CD4-positive, alpha-beta T cell (primary cell): Measurements from ENCODE around the gene LRRC8D. TPM values are rescaled to one million over a fixed set of nuclear protein-coding genes. Genes with fewer than 3 reads are reported as not detected.

Source experiments
- ATAC-seq: fragments of 200-7000 bp; cut with Tn5 transposase; one replicate; pipeline ENCODE4 v1.10.0; 2022; ENCODE audit warnings: mild to moderate bottlenecking; ENCODE audit not compliant: poor library complexity
- CTCF ChIA-PET: fragments of 350-600 bp; sonication (Branson Sonifier 250); formaldehyde crosslinking; loops from one replicate; lab custom pipeline; 2021; ENCODE audit warnings: antibody characterized with exemption, inconsistent platforms; lab: Charles Lee
- POLR2A ChIA-PET: fragments of 350-600 bp; sonication (Branson Sonifier 250); formaldehyde crosslinking; loops from one replicate; lab custom pipeline; 2021; ENCODE audit warnings: antibody characterized with exemption, inconsistent platforms; lab: Charles Lee
- DNase-seq, 14 experiments: peaks; one replicate each; pipeline ENCODE4 v3.0.0-alpha.2; 2013 to 2020; ENCODE audit warnings: mixed read lengths in 2 of 14
- H3K27ac ChIP-seq, 2 donors: one replicate each; pipeline versions ENCODE4 v1.5.1 to v1.7.0; 2013; ENCODE audit warnings: low read length in 2 of 2, low read depth in 1 of 2, mild to moderate bottlenecking in 1 of 2
- H3K27me3 ChIP-seq, 2 experiments: 1 replicate in 1 of 2; 2 replicates in 1 of 2; pipeline versions ENCODE4 v1.6.1 to v1.7.0; 2013; ENCODE audit warnings: low read length in 2 of 2, control low read depth in 1 of 2, mild to moderate bottlenecking in 1 of 2, moderate library complexity in 1 of 2; ENCODE audit not compliant: insufficient read depth in 2 of 2, control insufficient read depth in 1 of 2
- H3K36me3 ChIP-seq: one replicate; pipeline ENCODE4 v1.6.1; 2013; ENCODE audit warnings: low read length, control low read depth; ENCODE audit not compliant: insufficient read depth
- H3K4me1 ChIP-seq: one replicate; pipeline ENCODE4 v1.6.1; 2013; ENCODE audit warnings: low read length, control low read depth; ENCODE audit not compliant: insufficient read depth
- H3K4me3 ChIP-seq: one replicate; pipeline ENCODE4 v1.5.1; 2013; ENCODE audit warnings: mild to moderate bottlenecking, low read length, moderate library complexity
- H3K9me3 ChIP-seq, 2 experiments: 1 replicate in 1 of 2; 2 replicates in 1 of 2; pipeline versions ENCODE4 v1.6.1 to v1.7.0; 2013; ENCODE audit warnings: low read length in 2 of 2, mild to moderate bottlenecking in 2 of 2, control low read depth in 1 of 2, moderate library complexity in 1 of 2; ENCODE audit not compliant: control insufficient read depth in 1 of 2, insufficient read depth in 1 of 2
- H3K27ac Mint-ChIP-seq: one replicate; pipeline ENCODE4 v1.8.0; 2020; ENCODE audit warnings: mixed read lengths
- H3K27me3 Mint-ChIP-seq: one replicate; pipeline ENCODE4 v1.8.0; 2021; ENCODE audit warnings: mixed read lengths
- H3K36me3 Mint-ChIP-seq: one replicate; pipeline ENCODE4 v1.8.0; 2021; ENCODE audit warnings: low read depth, mixed read lengths
- H3K4me1 Mint-ChIP-seq: one replicate; pipeline ENCODE4 v1.8.0; 2021; ENCODE audit warnings: low read depth, mixed read lengths
- H3K4me3 Mint-ChIP-seq: one replicate; pipeline ENCODE4 v1.8.0; 2020; ENCODE audit warnings: mild to moderate bottlenecking, mixed read lengths
- H3K9me3 Mint-ChIP-seq: one replicate; pipeline ENCODE4 v1.8.0; 2020; ENCODE audit warnings: mixed read lengths
- CTCF ChIP-seq: fragments of 200-600 bp; IDR thresholded peaks from one replicate; pipeline ENCODE4 v1.8.0; 2022; ENCODE audit warnings: antibody characterized with exemption, mild to moderate bottlenecking
- intact Hi-C, 2 experiments: fragments of 100-400 bp; cut with DNase I in 1 of 2; cut with micrococcal nuclease in 1 of 2; formaldehyde crosslinking; loops; one replicate each; pipeline versions ENCODE4 v1.15.1 to v1.9.0; 2023 to 2025; cut with DNase I, micrococcal nuclease
- total RNA-seq, 174 experiments: library from RNA in 2 of 174; stranded (reverse) in 2 of 174; gene quantifications; one replicate each; pipeline ENCODE4 v1.2.3 and lab custom pipeline; 2021 to 2026

Gene LRRC8D
- total RNA-seq, 2 experiments from 2014 or later = 15.5 to 18.2 TPM

- H3K4me3 ChIP-seq = no peak overlapping the region
- Mint-ChIP-seq H3K27me3 (no peaks in the 10 kb centered on the region), H3K4me3 (no peak overlapping the region), H3K27ac (no peak overlapping the region), H3K36me3 (no peaks in the 10 kb centered on the region), H3K4me1 (no peaks in the 10 kb centered on the region), H3K9me3 (no peaks in the 10 kb centered on the region)
- H3K9me3 ChIP-seq = no peaks in the 10 kb centered on the region
- intact Hi-C loops = no loop called here
- POLR2A ChIA-PET = no interaction called here
- ATAC-seq = no peak
- CTCF ChIA-PET = interaction anchor here (0.9 to 1.8 kb wide), 3 partner anchors 10 to 132 kb away, joined by 3 to 8 read pairs (median 7); no protein-coding TSS in a partner anchor
- no peaks in the 10 kb centered on the region for H3K27me3 ChIP-seq
- no peaks in the 10 kb centered on the region for H3K36me3 ChIP-seq
- H3K27ac ChIP-seq = no peak overlapping the region
- H3K4me1 ChIP-seq = no peaks in the 10 kb centered on the region
- DNase-seq = no peak
- no peak for TF ChIP-seq CTCF
Measured at GRCh38 chr1:89974696-89975470, 154.1 kb downstream of the LRRC8D start.

- ATAC-seq (no peak), DNase-seq (no peak)
- Mint-ChIP-seq H3K4me1 (no peaks in the 10 kb centered on the region), H3K4me3 (no peak overlapping the region), H3K9me3 (no peaks in the 10 kb centered on the region), H3K27ac (no peak overlapping the region), H3K36me3 (no peaks in the 10 kb centered on the region), H3K27me3 (no peaks in the 10 kb centered on the region)
- Histone ChIP-seq H3K27me3 (no peaks in the 10 kb centered on the region), H3K4me1 (no peaks in the 10 kb centered on the region), H3K4me3 (no peak overlapping the region), H3K9me3 (no peaks in the 10 kb centered on the region), H3K36me3 (no peaks in the 10 kb centered on the region), H3K27ac (no peak overlapping the region)
- POLR2A ChIA-PET = interaction anchor here (1.1 kb wide), 1 partner anchor 154 kb away, joined by 4 read pairs; no protein-coding TSS in a partner anchor
- TF ChIP-seq CTCF = no peak
- CTCF ChIA-PET = interaction anchor here (0.9 to 1.8 kb wide), 3 partner anchors 11 to 133 kb away, joined by 3 to 8 read pairs (median 7); no protein-coding TSS in a partner anchor
- intact Hi-C loops = no loop called here
Measured at GRCh38 chr1:89975540-89976125, 154.8 kb downstream of the LRRC8D start.

- no peaks in the 10 kb centered on the region for H3K27me3 ChIP-seq
- Mint-ChIP-seq H3K4me3 (no peak overlapping the region), H3K9me3 (no peaks in the 10 kb centered on the region), H3K27me3 (no peaks in the 10 kb centered on the region), H3K4me1 (no peaks in the 10 kb centered on the region), H3K27ac (no peak overlapping the region), H3K36me3 (no peaks in the 10 kb centered on the region)
- H3K4me1 ChIP-seq = no peaks in the 10 kb centered on the region
- no peak for TF ChIP-seq CTCF
- H3K36me3 ChIP-seq = no peaks in the 10 kb centered on the region
- POLR2A ChIA-PET = no interaction called here
- ATAC-seq (no peak), DNase-seq (no peak)
- intact Hi-C loops = no loop called here
- H3K27ac ChIP-seq = no peak overlapping the region
- H3K9me3 ChIP-seq = no peaks in the 10 kb centered on the region
- CTCF ChIA-PET = interaction anchor here (1.2 kb wide), 1 partner anchor 174 kb away, joined by 4 read pairs; no protein-coding TSS in a partner anchor
- no peak overlapping the region for H3K4me3 ChIP-seq
Measured at GRCh38 chr1:89978755-89979154, 157.9 kb downstream of the LRRC8D start.
